Chondrocyte (in vitro differentiated cells): ENCODE data around the gene POLR2M. TPM values are rescaled to one million over a fixed set of nuclear protein-coding genes. Genes with fewer than 3 reads are reported as not detected.

Source experiments
- DNase-seq: peaks from one replicate; pipeline ENCODE4 v3.0.0; 2021; ENCODE audit warnings: mixed read lengths, low spot score
- H3K27ac Mint-ChIP-seq: one replicate; pipeline ENCODE4 v1.8.0; 2021; ENCODE audit warnings: mild to moderate bottlenecking, moderate library complexity, mixed read lengths; ENCODE audit not compliant: unreplicated experiment
- H3K27me3 Mint-ChIP-seq: 2 replicates; pipeline ENCODE4 v1.8.0; 2021; ENCODE audit warnings: low read depth, mixed read lengths
- H3K36me3 Mint-ChIP-seq: 2 replicates; pipeline ENCODE4 v1.8.0; 2021; ENCODE audit warnings: low read depth, mixed read lengths
- H3K4me1 Mint-ChIP-seq: 2 replicates; pipeline ENCODE4 v1.8.0; 2021; ENCODE audit warnings: low read depth, mild to moderate bottlenecking, mixed read lengths
- H3K4me3 Mint-ChIP-seq: one replicate; pipeline ENCODE4 v1.8.0; 2021; ENCODE audit warnings: mild to moderate bottlenecking, moderate library complexity, mixed read lengths; ENCODE audit not compliant: unreplicated experiment
- H3K9me3 Mint-ChIP-seq: 2 replicates; pipeline ENCODE4 v1.8.0; 2021; ENCODE audit warnings: low read depth, mixed read lengths
- total RNA-seq: library from RNA; stranded (reverse); gene quantifications from 3 replicates; pipeline ENCODE4 v1.2.1, GENCODE V29; 2021
- TF ChIP-seq, protein P1 (sequence below): fragments of 200-600 bp; sonication (generic); IDR thresholded peaks from 2 replicates; pipeline ENCODE4 v1.5.0; 2021; ENCODE audit warnings: antibody characterized with exemption, mild to moderate bottlenecking, moderate library complexity

POLR2M gene
- total RNA-seq, 1 donor from 2014 or later, result 88.3 TPM

DNA sequence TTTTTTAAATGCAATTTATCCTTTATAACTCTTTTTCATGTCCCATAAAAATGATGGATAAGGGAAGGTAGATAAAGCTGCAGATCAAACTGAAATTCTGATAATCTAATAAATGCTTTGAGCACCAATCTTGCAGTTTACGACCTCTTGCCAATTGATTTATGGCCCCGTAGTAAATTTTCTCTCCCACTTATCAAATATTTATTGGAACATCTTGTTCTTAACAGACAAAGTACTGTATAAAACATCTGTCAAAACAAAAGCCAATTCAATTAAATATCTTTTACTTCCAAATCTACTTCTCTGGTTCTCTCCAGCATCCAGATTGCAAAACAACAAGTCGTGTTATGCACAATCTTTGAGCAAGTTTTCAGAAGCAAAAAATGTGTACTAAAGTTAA is 34.6 kb downstream of the POLR2M start:
- no peak overlapping the region for H3K4me3 Mint-ChIP-seq
- no peak overlapping the region for H3K27ac Mint-ChIP-seq
- no peaks in the 10 kb centered on the region for H3K36me3 Mint-ChIP-seq
- peaks cover 9% of the 10 kb centered on the region for H3K9me3 Mint-ChIP-seq
- TF ChIP-seq, protein P1, sequence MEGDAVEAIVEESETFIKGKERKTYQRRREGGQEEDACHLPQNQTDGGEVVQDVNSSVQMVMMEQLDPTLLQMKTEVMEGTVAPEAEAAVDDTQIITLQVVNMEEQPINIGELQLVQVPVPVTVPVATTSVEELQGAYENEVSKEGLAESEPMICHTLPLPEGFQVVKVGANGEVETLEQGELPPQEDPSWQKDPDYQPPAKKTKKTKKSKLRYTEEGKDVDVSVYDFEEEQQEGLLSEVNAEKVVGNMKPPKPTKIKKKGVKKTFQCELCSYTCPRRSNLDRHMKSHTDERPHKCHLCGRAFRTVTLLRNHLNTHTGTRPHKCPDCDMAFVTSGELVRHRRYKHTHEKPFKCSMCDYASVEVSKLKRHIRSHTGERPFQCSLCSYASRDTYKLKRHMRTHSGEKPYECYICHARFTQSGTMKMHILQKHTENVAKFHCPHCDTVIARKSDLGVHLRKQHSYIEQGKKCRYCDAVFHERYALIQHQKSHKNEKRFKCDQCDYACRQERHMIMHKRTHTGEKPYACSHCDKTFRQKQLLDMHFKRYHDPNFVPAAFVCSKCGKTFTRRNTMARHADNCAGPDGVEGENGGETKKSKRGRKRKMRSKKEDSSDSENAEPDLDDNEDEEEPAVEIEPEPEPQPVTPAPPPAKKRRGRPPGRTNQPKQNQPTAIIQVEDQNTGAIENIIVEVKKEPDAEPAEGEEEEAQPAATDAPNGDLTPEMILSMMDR, result no peak
- no peak for DNase-seq
- H3K4me1 Mint-ChIP-seq, result no peaks in the 10 kb centered on the region
- no peaks in the 10 kb centered on the region for H3K27me3 Mint-ChIP-seq

- Mint-ChIP-seq H3K4me1 (no peaks in the 10 kb centered on the region), H3K9me3 (no peaks in the 10 kb centered on the region), H3K27ac (no peak overlapping the region), H3K27me3 (peaks cover 5% of the 10 kb centered on the region), H3K36me3 (no peaks in the 10 kb centered on the region), H3K4me3 (no peak overlapping the region)
- DNase-seq, result no peak
- TF ChIP-seq, protein P1, result peak; percentile 19
Observed at GRCh38 chr15:57743424-57743823, 36.9 kb downstream of the POLR2M start.

- Mint-ChIP-seq H3K27ac (no peak overlapping the region), H3K4me1 (no peaks in the 10 kb centered on the region), H3K9me3 (no peaks in the 10 kb centered on the region), H3K4me3 (no peak overlapping the region), H3K36me3 (no peaks in the 10 kb centered on the region), H3K27me3 (peaks cover 17% of the 10 kb centered on the region)
- DNase-seq, result no peak
- TF ChIP-seq, protein P1, result no peak
Observed at GRCh38 chr15:57746786-57747185, 40.3 kb downstream of the POLR2M start.

DNA sequence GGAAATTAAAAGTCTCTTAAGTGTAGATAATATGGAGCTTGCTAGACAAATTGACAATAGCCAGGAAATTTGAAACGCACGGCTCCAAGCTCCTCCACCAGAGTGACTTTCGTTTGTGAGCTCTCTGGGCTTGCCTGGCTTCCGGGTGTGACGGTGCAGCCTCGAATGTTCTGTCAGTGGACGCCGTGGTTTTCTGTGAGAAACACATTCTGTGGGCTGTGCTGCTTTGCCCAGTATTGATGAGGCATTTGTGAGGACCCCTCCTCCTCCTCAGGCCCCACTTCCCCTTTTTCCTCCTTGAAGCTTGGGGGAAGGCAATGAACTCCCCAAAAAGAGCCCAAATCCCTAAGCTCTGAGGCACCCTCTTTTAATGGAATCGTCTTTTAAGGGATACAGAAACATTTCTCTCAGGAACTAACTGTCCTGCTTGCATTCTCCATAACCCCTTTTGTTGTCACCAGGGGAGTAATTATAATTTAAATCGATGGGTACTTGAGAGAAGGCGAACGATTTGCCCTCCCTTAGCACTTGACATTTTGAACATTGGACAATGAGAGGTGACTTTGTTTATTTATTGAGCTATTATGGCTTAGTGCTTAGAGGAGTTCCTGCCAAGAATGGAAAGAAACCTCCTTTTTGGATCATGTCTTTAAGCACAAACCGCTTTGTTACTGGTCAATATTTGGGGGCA is 40.8 kb downstream of the POLR2M start:
- H3K27ac Mint-ChIP-seq, result no peak overlapping the region
- no peak overlapping the region for H3K4me3 Mint-ChIP-seq
- peaks cover 17% of the 10 kb centered on the region for H3K27me3 Mint-ChIP-seq
- no peaks in the 10 kb centered on the region for H3K36me3 Mint-ChIP-seq
- no peaks in the 10 kb centered on the region for H3K4me1 Mint-ChIP-seq
- DNase-seq, result no peak
- TF ChIP-seq, protein P1, result no peak
- no peaks in the 10 kb centered on the region for H3K9me3 Mint-ChIP-seq

DNA sequence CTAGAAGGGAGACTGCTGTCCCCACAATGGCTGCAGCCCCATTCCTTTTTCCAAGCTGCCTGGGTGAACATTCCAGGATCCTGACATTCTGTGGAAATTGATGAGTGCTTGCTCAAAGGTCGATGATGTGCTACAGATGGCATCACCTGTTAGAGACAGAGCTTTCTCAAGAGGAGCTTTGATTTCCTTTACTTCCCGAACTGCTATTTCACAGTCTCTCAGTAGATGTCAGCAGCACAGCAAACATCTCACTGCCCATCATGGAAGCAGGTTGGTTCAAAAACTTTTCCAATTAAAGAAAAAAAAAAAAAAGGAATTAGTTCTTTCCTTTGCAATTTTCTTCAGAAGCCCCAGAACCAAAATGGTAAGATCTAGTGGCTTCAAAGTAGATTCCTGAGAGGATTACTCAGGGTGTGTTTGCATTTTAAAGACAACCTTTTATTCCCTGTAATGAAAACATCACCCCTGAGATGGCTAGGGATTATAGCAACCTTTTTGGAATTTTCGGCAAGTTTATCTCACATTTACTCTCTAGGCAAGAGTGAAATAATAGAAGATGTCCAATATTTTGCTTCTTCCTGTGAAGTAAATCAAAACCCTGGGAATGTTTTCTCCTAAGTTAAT is 44.8 kb downstream of the POLR2M start:
- H3K27ac Mint-ChIP-seq, result no peak overlapping the region
- DNase-seq, result no peak
- H3K27me3 Mint-ChIP-seq, result peaks cover 17% of the 10 kb centered on the region
- H3K4me1 Mint-ChIP-seq, result no peaks in the 10 kb centered on the region
- H3K4me3 Mint-ChIP-seq, result no peak overlapping the region
- TF ChIP-seq, protein P1, result peak; percentile 80
- H3K36me3 Mint-ChIP-seq, result peaks cover 3% of the 10 kb centered on the region
- no peaks in the 10 kb centered on the region for H3K9me3 Mint-ChIP-seq
